ENCODE results near the gene C19orf53.

Gene C19orf53

DNA sequence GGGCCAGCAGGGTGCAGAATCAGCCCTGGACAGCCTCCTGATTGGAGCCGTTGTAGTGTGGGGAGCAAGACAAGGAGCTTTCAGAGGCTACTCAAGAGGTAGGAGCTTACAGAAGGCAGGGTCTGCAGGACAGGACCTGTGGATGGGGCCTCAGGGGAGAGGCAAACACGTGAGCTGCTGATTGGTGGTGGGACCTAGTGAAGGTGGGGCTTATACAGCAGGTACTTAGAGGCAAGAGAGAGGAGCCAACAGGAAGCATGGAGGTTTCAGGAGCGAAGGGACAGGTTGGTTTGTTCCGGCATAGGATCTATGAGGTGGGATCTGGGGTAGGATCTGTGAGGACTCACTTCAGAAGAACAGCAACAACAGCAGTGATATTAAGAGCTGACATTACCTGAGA is 53.4 kb downstream of the C19orf53 start:
- DNase-seq, result no peak

Measured in central memory CD4-positive, alpha-beta T cell (primary cell).